ENCODE results near the gene PHC2.

GRCh38 chr1:33324677-33325575, 106.0 kb downstream of the PHC2 start:
- TF ChIP-seq CTCF (conservative IDR thresholded peaks at IDR 0.05), result no peak
- TF ChIP-seq ZFX (IDR thresholded peaks at IDR 0.05), result no peak
